Panc1 (cell line): ENCODE results near the gene DPP7.

Experiments
- SIN3A ChIP-seq: IDR thresholded peaks from 2 replicates; pipeline ENCODE4 v1.6.1; 2012; ENCODE audit warnings: low read depth, mild to moderate bottlenecking, low read length, moderate library complexity, borderline replicate concordance; ENCODE audit not compliant: insufficient read depth
- TCF7L2 ChIP-seq: IDR thresholded peaks from 2 replicates; pipeline ENCODE4 v1.6.1; 2011; ENCODE audit warnings: mild to moderate bottlenecking, low read depth, low read length, inconsistent platforms
- TF ChIP-seq, protein P1 (sequence below): fragments of 450-650 bp; IDR thresholded peaks from 2 replicates; pipeline ENCODE4 v1.5.1; 2017; ENCODE audit warnings: mild to moderate bottlenecking
- TF ChIP-seq, protein P2 (sequence below), 2 experiments: IDR thresholded peaks; 2 replicates each; pipeline ENCODE4 v1.6.1; 2011 to 2012; ENCODE audit warnings: low read depth in 2 of 2, control low read depth in 1 of 2, low read length in 1 of 2, mild to moderate bottlenecking in 1 of 2, moderate library complexity in 1 of 2; ENCODE audit not compliant: insufficient read depth in 1 of 2

DNA sequence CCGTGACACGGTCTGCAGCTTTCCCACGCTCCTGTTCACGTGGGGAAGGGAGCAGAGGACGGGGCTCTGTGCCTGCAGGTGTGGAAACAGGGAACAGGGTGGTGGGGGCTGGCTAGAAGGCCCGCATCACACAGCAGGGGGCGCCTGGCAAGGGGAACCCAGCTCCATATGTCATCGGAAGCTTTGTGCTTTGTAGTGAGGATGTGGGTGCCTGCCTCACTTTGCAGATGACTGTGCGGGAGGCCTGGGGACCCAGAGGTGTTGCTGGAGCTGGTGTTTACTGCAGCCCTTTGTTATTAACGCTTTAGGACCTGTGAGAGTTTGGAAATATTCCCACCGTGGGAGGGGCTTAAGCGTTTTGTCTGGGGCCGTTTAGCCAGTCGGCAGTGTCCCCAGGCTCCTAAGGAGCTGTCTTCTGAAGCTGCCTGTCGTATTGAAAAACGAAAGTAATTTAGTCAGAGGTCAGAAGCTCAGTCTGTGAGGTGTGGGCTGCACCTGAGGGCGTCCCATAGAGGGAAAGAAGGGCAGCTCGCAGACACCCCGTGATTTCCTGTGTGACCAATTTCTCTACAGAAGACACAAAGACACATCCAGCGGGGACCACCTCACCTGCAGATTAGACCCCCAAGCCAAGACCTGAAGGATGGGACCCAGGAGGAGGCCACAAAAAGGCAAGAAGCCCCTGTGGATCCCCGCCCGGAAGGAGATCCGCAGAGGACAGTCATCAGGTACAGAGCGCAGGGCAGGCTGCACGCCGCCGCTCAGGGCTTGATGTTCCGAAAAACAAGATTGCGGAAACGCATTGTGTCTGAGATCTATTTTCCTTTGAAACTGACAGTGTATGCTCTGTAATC is 18.6 kb downstream of the DPP7 start:
- TF ChIP-seq, protein P1, sequence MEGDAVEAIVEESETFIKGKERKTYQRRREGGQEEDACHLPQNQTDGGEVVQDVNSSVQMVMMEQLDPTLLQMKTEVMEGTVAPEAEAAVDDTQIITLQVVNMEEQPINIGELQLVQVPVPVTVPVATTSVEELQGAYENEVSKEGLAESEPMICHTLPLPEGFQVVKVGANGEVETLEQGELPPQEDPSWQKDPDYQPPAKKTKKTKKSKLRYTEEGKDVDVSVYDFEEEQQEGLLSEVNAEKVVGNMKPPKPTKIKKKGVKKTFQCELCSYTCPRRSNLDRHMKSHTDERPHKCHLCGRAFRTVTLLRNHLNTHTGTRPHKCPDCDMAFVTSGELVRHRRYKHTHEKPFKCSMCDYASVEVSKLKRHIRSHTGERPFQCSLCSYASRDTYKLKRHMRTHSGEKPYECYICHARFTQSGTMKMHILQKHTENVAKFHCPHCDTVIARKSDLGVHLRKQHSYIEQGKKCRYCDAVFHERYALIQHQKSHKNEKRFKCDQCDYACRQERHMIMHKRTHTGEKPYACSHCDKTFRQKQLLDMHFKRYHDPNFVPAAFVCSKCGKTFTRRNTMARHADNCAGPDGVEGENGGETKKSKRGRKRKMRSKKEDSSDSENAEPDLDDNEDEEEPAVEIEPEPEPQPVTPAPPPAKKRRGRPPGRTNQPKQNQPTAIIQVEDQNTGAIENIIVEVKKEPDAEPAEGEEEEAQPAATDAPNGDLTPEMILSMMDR, result no peak
- TF ChIP-seq SIN3A, result no peak
- TF ChIP-seq TCF7L2, result no peak
- TF ChIP-seq, protein P2, sequence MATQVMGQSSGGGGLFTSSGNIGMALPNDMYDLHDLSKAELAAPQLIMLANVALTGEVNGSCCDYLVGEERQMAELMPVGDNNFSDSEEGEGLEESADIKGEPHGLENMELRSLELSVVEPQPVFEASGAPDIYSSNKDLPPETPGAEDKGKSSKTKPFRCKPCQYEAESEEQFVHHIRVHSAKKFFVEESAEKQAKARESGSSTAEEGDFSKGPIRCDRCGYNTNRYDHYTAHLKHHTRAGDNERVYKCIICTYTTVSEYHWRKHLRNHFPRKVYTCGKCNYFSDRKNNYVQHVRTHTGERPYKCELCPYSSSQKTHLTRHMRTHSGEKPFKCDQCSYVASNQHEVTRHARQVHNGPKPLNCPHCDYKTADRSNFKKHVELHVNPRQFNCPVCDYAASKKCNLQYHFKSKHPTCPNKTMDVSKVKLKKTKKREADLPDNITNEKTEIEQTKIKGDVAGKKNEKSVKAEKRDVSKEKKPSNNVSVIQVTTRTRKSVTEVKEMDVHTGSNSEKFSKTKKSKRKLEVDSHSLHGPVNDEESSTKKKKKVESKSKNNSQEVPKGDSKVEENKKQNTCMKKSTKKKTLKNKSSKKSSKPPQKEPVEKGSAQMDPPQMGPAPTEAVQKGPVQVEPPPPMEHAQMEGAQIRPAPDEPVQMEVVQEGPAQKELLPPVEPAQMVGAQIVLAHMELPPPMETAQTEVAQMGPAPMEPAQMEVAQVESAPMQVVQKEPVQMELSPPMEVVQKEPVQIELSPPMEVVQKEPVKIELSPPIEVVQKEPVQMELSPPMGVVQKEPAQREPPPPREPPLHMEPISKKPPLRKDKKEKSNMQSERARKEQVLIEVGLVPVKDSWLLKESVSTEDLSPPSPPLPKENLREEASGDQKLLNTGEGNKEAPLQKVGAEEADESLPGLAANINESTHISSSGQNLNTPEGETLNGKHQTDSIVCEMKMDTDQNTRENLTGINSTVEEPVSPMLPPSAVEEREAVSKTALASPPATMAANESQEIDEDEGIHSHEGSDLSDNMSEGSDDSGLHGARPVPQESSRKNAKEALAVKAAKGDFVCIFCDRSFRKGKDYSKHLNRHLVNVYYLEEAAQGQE (IDR thresholded peaks at IDR 0.05; ENCODE audit: insufficient read depth in 1 of 2, low read depth in 2 of 2, low read length in 1 of 2), result no peak
